HG03039 (cell line): ENCODE data around the gene TENM4.
A peak's percentile ranks its signal among the peaks of the same experiment; 100 is the strongest.

Experiments
- ATAC-seq: cut with Tn5 transposase; IDR thresholded peaks from one replicate; pipeline ENCODE4 v1.9.1; 2021; ENCODE audit warnings: mild to moderate bottlenecking, moderate library complexity; ENCODE audit not compliant: unreplicated experiment

The TENM4 gene

DNA sequence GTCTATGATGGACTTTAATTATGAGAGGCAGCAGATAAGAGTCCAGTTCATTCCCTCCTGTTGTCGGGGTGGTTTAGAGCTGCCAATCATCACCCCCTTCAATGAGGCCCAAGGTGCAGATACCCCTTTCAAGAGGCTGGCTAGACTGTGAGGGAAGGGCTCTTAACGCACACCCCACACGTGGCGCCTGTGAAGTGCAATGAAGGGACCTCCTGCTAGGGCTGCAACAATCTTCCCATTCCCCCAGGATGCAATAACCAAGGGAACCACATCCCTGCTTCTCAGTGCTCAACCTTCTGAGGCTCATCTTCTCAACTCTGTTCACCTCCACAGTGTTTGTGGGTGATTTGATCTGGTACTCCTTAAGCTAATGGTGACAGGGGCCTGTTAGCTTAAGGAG, 19.0 kb downstream of the TENM4 start:
- ATAC-seq, result no peak

DNA sequence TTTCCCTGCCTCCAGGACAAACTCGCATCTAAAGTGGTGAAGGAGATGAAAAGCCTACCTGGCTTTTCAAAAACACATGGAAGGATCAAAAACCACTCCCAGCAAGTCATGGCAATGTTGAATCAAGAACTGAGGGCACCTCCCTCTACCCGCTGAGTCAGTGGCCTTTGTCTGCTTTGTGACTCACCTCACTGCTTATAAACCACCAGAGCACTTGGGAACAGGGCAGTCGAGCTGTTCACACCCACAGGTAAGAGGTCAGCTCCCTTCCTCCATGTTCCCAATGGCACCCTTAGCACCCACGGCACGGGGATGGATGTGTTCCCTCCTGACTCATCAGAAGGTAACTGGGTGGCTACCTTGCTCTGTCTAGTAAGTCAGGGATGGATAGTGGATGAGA, 21.7 kb downstream of the TENM4 start:
- ATAC-seq, result no peak

DNA sequence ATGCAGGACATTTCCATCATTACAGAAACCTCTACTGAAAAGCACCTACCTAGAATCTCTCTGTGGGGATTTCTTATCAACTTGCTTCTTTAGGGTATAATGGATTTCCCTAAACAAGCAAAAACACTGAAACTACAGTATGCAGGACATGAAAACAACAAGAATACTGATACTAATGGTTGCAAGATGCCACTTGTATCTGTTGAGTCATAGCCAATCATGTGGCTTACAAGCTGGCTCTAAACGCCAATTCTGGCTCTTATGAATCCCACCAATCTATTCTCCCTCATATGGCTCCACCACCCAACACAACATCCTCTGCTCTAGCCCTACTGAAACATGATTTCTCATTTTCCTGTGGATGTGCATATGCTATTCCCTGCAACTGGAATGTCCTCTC, 22.6 kb downstream of the TENM4 start:
- ATAC-seq, result no peak

DNA sequence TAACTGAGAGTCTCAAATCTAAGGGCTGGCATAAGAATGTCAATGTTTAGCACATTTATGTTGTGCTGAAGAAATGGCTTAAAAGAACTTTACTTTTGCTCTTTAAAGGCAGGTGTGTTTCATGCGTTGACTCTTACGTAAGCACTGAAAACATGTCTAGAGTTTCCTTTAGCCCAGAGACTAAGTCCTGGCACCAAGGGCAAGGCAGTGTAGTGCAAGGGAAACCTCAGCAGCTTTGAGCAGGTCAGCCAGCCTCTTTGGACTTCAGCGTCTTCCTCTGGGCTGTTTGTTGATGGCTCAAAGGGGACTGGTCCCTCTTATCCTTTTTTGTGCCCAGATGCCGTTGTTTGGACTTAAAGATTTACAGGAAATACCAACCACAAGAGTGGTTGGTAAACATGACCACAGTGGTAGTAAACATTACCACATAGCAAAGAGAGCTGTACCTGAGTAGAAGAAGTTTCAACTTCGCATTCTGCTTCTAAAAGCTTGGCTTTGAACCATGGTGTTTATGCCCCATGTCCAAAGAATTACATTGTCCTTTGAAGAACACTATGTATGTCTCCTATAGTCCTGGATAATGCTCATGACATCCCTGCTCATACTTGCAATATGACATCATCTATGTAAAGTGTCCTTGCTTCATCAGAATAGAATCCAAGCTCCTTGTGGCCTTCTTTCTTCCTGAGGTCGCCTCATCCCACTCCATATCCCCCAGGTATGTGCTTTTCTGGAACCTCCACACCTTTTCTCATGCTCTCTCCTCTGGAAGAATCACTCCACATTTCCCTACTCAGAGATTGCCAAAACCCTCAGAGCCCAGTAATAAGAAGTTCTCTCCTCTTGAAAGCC, 23.5 kb downstream of the TENM4 start:
- no peak for ATAC-seq

DNA sequence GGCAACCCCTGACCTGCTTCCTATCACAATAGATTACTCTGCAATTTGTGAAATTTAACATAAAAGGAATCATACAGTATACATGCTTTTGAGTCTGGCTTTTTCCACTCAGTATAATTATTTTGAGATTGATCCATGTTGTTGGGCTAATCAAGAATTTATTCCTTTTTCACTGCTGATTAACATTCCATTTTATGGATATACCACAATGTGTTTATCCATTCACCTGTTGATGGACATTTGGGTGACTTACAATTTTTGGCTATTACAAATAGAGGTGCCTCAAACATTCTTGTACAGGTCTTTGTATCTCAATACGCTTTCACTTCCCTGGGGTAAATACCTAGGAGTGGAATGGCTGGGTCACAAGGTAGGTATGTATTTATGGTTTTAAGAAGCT, 24.9 kb downstream of the TENM4 start:
- ATAC-seq, result no peak

DNA sequence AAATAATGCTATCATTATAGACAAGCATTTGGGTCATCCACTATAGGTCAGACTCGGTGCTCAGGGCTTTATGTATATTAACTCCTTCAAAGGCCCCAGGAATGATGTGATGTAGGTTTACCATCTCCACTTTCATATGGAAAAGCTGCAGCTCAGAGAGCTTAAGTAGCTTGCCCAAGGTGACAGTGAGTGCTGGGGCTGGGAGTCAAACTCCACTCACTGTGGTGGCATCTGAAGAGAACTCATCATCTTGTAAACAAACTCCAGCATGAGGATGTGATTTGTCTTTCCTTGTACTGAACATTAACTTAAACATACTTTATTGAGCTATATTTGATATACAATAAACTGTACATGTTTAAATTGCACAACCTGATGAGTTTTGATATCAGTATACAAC, 25.4 kb downstream of the TENM4 start:
- no peak for ATAC-seq

DNA sequence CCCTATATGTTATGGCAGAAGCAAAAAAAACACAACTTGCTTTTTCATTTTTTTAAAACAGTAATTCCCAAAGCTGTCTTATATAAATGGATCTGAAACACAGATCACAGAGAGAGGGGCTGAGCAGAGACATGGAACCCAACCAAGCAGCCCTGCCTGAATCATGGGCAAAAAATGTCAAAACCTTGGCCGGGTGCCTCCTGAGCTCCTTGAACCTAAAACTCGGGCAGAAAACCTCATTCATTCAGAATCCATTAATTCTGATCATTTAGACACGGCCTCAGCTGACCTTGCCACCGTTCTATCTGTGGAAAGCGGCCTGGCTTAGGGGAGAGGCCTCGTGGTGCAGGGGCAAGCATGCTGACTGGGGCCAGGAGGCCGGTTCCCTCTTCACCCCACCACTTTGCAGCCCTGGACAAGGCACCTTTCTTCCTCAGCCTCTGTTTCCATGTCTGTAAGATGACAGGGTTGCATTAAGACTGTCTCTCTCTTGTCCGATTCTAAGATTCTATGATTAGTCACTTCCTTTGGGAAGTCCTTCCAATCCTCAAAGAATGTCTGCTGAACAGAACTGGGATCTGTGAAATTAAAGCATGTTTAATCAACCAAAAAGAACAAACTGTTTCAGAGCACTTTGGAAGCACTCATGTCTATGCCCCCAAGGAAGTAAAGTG, 26.0 kb downstream of the TENM4 start:
- ATAC-seq, result no peak

DNA sequence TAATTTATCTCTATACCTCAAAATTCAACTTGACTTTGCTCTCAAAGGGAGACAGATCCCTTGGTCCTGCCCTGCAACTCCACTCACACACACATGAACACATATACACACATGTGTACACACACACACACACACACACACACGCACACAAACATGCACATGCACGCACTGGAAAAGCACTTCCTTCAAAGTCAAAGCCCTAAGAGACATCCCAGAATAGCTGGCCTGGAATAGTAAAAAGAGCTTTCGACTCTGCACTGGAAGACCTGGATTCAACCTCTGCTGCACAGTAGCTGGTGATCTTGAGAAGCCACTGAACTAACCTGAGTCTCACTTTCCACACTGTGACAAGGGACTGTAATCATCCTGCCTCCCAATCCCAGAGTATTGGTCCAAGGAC, 26.8 kb downstream of the TENM4 start:
- ATAC-seq, result no peak

DNA sequence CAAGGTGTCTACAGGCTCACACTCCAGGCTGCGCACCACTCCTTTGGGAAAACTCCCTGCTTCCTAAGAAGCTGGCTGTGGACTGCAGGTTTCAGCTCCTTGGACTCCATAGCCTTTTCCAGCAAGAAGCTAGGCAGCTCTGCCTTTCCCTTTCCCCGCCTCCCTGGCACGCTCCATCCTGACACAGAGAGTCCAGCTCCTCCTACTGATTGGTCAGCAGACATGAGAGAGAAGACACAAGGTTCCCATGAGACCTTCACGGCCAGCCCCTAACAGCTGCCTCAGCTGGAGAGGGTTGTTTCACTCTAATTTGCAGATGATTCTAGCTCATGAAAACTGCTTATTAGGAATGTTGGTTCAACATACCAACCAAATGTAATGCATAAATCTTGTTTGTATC, 27.6 kb downstream of the TENM4 start:
- ATAC-seq, result no peak

DNA sequence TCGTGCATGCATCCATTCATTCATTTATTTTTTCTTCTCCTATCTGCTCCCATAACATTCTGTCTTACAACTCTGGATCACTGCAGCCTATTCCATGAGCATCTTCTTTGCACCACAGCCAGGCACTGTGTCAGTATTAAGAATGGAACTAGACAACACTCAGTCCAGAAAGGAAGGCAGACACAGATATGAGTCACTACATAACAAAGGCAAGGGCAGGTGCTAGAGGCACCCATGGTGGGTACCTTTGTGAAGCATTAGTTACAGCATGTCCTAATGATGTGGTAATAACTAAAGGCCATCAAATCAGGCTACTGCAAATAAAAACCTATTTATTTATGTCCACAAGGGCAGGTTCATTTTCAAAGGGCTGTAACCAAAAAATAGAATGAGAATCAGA, 28.1 kb downstream of the TENM4 start:
- peak; percentile 63 for ATAC-seq

DNA sequence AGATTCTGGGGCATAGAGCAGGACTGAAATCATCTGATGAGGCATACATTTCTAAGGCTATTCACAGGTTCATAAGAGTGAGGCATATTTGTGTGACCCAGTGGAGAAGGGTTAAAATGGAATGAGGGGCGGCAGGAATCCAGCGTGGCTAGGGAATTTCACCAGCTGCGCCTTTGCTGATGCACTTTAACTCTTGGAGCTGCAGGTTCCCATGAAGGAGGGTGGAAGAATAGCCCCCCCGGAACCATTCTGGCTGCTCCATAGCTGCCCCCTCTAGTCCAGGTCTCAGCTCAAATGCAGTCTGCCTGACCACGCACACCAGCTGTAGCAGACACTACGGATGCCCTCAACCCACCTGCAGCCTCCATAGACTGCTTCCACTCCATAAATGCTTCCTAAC, 31.5 kb downstream of the TENM4 start:
- ATAC-seq, result no peak

DNA sequence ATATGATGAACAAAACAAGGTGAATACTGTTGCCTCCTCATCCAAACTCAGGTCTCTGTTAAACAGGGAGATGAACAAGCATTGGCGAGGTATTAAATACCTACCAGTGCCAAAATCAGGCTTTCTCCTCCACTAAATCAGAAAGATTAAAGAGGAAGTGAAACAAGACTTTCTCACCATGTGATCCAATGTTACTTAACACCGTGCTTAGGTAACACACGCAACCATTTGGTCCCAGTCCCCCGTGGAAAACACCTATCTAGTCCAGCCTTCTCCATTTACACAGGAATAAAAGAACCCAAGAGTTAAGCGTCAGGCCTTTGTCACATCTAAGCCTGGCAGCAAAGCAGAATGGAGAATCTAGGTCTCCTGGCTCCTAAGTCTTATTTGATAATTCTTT, 34.5 kb downstream of the TENM4 start:
- peak; percentile 89 for ATAC-seq

DNA sequence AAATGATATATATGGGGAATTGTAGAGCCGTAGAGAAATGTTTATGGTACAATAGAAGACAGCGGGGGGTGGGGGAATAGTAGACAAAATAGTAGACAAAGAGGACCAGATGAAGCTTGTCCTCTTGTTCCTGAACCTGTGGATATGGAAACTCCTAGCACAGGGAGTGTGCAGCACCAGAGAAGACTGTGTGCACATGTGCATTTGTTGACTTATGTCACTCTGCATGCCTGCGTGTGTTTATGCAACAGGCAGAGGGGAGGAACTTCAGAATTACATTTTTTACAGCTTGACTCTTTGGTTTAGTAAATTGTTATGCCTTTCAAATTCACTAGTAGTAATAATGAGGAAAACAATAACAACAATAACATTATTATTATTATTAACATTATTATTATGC, 36.0 kb downstream of the TENM4 start:
- no peak for ATAC-seq

DNA sequence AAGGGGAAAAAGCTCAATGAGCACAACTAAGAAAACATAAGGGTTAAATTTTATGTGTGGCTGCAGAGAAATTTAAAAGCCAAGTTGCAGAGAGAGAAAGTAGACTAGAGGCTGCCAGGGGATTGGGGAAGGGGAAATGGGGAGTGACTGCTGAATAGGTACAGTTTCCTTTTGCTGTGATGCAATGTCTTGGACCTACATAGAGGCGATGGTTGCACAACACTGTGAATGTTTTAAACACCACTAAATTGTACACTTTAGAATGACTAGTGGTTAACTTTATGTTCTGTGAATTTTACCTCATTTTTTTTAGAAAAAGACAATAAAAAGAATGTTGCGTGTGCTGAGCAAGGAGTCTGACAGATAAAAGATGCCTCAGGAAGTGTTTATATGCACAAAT, 36.5 kb downstream of the TENM4 start:
- ATAC-seq, result no peak

DNA sequence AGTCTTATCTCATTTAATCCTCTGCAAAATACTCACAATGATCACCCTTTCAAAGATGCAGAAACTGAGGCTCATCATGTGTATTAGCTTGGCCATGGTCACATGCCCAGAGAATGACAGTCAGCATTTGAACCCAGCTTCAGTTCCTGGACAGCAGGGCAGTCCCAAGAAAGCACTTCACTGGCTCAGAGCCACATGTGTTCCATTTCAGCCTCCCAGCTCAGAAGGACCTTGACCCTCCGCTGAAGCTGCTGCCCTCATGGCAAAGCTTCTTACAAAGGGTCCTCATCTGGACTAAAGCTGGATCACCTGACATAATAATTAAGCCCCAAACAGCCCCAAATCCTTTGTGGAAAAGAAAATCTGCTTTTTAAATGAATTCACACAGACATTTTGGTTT, 37.0 kb downstream of the TENM4 start:
- ATAC-seq, result no peak

DNA sequence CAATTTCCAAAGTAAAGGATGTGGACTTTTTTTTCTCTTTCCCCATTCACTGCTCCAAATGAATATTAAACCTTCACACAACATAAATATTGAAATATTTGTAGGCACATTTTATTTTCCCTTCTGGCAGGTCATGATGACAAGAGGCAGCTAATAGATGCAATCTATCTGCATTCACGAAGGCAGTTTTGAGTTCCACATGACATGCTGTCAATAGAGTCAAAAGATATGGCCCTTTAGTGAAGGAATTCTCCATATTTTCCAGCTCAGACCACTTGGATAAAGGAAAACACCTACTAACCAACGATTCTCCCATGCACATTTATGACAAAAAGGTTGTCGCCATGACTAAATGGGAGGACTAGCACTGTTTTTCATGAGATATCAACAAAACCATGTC, 37.9 kb downstream of the TENM4 start:
- no peak for ATAC-seq

DNA sequence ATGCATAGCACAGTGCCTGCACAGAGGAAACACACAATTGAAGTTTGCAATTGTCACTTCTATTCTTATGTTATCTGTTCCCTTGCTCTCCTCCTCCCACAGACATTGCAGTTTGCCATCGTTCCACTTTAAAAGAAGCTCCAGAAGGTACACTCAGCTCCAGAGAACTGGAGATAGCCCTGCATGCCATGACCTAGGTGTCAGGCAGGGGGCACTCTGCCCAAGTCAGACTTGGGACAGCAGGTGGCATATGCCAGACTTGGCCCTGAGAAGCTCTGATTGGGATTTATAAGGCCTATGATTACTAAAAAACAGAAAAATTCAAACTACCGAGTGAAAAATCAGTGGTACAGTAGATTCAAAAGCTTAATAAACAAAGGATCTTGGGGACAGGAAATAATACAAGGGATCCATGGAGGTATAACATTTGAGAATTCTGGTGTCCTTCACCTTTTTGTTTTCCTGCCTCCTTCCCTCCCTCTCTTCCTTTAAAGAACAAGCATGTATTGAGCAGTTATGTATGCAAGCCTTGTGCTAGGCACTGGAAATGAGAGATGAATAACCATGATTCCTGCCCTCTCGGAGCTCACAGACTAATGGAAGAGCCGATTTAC, 40.0 kb downstream of the TENM4 start:
- ATAC-seq, result peak; percentile 56

DNA sequence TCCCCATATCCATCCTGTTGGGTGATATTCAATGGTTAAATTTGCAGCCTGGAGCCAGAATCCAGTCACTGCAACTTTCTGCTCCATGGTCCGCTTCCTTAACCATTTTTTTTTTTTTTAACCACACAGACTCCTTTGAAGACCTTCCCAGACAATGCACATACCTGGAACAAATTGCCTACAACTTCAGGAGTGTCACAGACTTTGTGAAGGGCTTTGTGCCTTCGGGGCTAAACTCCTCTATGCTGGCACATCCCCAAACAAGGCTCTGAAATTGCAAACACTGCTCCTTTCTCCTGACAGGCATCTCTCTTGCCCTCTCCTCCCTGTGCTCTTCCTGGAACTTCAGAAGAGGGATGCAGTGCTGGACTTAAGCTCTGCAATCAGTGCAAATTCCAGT, 40.6 kb downstream of the TENM4 start:
- ATAC-seq, result no peak

DNA sequence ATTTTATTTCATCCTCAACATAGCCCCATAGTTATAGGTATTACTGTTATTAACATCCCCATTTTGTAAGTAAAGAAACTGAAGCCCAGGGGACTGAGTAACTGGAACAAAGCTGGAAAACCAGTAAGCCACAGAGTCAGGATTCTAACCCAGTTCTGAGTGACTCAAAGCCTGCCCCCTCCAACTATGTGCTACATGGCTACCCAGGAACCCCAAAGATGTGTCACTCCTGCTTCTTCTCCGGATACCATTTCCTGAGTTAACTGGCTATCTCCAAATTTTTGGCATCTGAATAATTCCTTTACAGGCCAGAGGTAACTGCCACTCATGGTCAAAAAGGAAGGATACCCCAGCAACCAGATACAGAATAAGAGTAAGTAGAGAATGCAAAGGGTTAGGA, 43.6 kb downstream of the TENM4 start:
- ATAC-seq, result no peak

DNA sequence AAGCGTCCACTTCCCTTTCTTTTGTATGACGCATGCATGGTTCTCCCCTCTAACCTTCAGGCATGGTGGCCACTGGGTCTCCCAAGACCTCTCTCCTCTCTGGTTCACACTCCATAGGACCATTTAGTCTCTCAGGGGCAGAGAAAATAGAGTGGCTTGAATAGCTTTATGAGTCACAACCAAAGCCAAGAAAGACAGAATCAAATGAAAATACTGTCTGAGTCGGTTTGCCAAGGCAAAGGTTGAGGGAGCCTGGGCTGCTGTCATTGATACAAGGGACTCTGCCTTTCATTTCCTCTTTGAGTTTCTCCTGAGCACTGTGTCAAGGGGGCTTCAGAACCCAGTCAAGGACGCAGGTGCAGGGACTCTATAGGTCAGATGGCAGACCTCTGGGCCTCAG, 44.2 kb downstream of the TENM4 start:
- no peak for ATAC-seq

DNA sequence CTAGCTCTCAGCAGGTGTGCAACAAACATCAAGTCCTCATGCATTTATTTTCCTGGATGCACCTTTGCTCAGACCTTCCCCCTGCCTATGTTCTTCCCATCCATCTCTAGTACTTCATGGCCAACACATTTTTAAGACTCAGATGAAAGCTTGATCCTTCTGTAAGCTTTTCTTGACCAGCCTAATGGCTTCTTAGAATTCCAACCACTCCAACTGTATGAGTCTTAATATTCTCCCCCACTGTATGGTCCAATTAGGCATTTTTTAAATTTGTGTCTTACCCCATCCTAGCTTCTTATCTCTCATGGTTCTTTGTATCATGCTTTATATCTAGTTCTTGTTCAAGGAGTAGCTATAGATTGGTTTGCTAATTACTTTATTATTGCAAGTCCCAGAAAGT, 44.8 kb downstream of the TENM4 start:
- no peak for ATAC-seq

DNA sequence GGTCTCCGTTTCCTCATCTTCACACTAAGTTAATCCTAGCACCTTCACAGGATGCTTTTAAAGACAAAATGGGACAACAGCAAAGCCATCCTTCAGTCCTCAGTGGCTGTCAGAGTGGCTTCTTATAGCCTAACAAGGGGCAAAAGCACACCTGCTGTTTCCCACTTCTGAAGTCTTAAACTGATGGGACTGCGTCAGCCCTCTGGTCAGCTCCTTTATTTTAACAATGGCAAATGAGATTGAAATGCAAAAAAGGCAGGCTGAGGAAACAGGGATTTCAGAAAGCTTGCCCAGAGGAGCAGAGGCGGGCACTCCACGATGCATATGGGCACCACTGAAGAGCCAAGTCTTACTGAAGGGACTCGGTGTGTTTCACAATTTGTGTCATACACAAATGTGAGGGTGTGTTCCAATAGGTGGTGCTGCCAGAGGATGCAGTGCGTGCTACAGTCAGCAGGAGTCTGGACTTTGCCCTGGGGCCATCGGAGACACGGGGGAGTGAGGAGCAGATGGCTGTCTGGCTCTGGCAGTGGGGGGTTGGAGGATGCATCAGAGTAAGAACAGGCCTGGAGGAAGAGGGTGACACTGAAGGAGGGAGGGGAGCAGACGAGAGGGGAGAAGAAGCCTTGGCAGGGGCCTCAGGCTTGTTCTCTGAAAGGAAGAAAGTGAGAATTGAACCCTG, 47.3 kb downstream of the TENM4 start:
- no peak for ATAC-seq
